Skeletal muscle tissue (tissue), 4 donors: Measurements from ENCODE around the gene AK5. TPM values are rescaled to one million over a fixed set of nuclear protein-coding genes. Genes with fewer than 3 reads are reported as not detected.

Experiments used
- H3K27ac ChIP-seq: one replicate; pipeline ENCODE4 v1.7.0; 2013; ENCODE audit warnings: mild to moderate bottlenecking, low read depth, low read length, inconsistent platforms
- H3K27me3 ChIP-seq, 3 donors: one replicate each; pipeline ENCODE4 v1.7.0; 2013; ENCODE audit warnings: low read length in 3 of 3; ENCODE audit not compliant: control insufficient read depth in 3 of 3, insufficient read depth in 3 of 3
- H3K36me3 ChIP-seq, 3 donors: one replicate each; pipeline ENCODE4 v1.7.0; 2013; ENCODE audit warnings: low read length in 3 of 3; ENCODE audit not compliant: control insufficient read depth in 3 of 3, insufficient read depth in 3 of 3
- H3K4me1 ChIP-seq, 3 donors: one replicate each; pipeline ENCODE4 v1.7.0; 2013; ENCODE audit warnings: low read length in 3 of 3, mild to moderate bottlenecking in 3 of 3; ENCODE audit not compliant: control insufficient read depth in 3 of 3, insufficient read depth in 3 of 3
- H3K4me3 ChIP-seq, 3 donors: one replicate each; pipeline ENCODE4 v1.7.0; 2013; ENCODE audit warnings: low read length in 3 of 3
- H3K9ac ChIP-seq, 3 donors: one replicate each; pipeline ENCODE4 v1.7.0; 2013; ENCODE audit warnings: low read length in 3 of 3, mild to moderate bottlenecking in 3 of 3, moderate library complexity in 2 of 3, low read depth in 1 of 3
- H3K9me3 ChIP-seq, 3 donors: one replicate each; pipeline ENCODE4 v1.7.0; 2013; ENCODE audit warnings: low read length in 3 of 3; ENCODE audit not compliant: control insufficient read depth in 3 of 3
- total RNA-seq: library from RNA; depleted of rRNA; stranded (reverse); fragments of >200 nt; gene quantifications from one replicate; pipeline ENCODE4 v1.2.3, GENCODE V29; 2014
- donor health status: Osteomylitis.

The AK5 gene
- total RNA-seq, 1 donor from 2014 or later: 11.5 TPM

DNA sequence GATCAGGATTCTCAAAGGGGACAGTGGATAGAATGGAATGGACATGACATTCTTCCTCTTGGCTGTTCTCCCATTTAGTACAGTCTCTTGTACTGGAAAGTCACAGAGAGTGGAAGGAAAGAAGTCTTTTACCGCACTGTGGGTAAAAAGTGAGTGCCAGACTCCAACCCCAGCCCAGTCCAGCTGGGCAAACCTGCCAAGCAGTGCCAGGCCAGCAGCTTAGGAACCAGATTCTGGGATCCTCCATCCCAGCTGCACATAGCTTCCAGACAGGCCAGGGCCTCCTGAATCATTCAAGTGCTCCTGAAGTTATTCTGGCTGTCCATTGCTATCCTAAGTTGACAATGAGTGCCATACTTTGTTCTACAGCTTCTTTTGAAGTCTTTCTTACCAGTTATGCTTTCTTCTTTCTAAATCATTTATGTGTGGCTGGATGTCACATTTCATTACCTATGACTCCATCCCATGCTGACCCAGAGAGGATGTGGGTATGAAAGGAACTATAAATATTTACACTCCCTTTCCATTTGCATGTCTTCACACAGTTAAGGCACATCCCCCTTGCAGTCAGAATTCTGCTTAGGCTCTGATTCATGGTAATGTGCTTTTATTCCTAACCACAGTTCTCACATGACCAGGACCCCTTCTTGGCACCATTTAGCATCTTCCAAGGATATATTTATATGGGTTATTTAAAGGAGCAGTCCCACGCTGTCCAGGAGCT, 88.9 kb downstream of the AK5 start:
- Histone ChIP-seq H3K9ac (no peak overlapping the region), H3K27me3 (no peaks in the 10 kb centered on the region), H3K36me3 (no peaks in the 10 kb centered on the region), H3K4me1 (no peaks in the 10 kb centered on the region), H3K4me3 (no peak overlapping the region), H3K27ac (no peak overlapping the region), H3K9me3 (no peaks in the 10 kb centered on the region)

DNA sequence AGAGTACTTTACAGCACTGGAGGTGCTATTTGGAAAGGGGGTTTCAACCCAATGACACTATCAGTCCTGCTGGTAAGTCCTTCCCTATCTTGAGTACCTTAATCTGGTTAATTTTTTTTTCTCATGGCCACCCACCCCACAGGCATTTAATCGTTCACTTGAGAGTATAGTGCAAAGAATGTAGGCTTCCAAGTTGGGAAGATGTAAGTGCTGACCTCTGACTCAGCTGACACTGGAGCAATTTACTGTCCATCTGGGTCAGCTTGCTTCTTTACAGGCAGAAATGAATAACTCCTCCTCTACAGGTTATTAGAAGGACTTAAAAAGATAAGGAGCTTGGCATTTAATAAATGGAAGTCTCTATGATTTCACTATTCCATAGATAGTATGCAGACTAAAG, 89.6 kb downstream of the AK5 start:
- Histone ChIP-seq H3K4me1 (no peaks in the 10 kb centered on the region), H3K27ac (no peak overlapping the region), H3K4me3 (no peak overlapping the region), H3K9me3 (no peaks in the 10 kb centered on the region), H3K27me3 (no peaks in the 10 kb centered on the region), H3K36me3 (no peaks in the 10 kb centered on the region), H3K9ac (no peak overlapping the region)

DNA sequence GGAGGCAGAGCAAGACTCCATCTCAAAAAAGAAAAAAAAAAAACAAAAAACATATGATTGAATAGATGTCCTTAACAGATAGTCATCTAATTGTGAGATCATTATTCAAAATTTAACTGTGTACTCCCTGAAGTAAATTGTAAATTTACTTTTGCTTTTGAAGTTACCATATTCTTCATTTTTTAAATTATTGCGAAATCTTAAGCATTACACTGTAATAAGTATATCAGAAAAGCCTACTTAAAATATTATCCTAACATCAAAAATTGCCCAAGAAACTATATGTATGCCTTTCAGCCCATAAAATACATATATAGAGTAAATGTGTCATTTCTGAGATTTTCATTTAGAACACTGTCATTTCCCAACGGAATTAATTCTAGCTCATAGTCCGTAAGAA, 91.9 kb downstream of the AK5 start:
- Histone ChIP-seq H3K9ac (no peak overlapping the region), H3K4me3 (no peak overlapping the region), H3K36me3 (no peaks in the 10 kb centered on the region), H3K9me3 (no peaks in the 10 kb centered on the region), H3K27ac (no peak overlapping the region), H3K27me3 (no peaks in the 10 kb centered on the region), H3K4me1 (no peaks in the 10 kb centered on the region)

DNA sequence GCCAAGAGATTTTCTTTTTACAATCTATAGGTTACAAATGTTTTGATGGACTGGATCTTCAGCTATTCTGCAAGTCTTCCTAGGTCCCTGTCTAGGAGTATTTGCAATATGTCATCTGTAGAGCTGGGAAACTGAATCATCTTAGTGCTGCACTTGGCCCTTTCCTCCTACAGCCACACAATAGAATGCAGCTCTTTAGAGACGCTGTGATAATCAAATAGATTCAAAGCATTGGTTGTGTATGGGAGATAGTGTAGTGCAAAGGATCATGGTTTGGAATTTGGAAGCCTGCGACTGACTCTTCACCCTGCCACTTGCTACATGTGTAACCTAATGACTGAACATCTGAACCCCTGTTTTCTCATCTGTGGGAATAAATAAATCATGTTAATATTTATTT, 93.7 kb downstream of the AK5 start:
- no peak overlapping the region for H3K4me3 ChIP-seq
- H3K9ac ChIP-seq: no peak overlapping the region
- no peaks in the 10 kb centered on the region for H3K36me3 ChIP-seq
- no peaks in the 10 kb centered on the region for H3K9me3 ChIP-seq
- H3K4me1 ChIP-seq: no peaks in the 10 kb centered on the region
- no peak overlapping the region for H3K27ac ChIP-seq
- H3K27me3 ChIP-seq: no peaks in the 10 kb centered on the region

DNA sequence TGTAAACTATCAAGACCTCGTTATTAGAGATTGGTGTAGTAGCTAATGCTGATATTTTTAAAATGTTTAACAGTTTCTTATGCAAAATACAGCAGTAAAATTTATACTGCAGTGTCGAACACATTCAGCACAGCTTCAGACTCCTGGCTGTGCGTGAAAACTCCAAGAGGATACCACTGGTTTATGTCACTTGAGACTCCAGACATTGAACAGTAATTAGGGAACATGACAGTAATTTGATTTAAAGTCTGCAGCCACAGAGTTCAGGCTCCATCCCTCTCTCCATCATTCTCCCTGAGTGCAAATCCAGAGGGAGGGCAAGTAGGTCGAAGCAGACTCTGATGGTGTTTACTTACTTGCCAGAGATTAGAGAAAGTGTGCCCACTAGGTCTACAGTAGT, 94.2 kb downstream of the AK5 start:
- Histone ChIP-seq H3K27ac (no peak overlapping the region), H3K9ac (no peak overlapping the region), H3K36me3 (no peaks in the 10 kb centered on the region), H3K4me1 (no peaks in the 10 kb centered on the region), H3K4me3 (no peak overlapping the region), H3K9me3 (no peaks in the 10 kb centered on the region), H3K27me3 (no peaks in the 10 kb centered on the region)

DNA sequence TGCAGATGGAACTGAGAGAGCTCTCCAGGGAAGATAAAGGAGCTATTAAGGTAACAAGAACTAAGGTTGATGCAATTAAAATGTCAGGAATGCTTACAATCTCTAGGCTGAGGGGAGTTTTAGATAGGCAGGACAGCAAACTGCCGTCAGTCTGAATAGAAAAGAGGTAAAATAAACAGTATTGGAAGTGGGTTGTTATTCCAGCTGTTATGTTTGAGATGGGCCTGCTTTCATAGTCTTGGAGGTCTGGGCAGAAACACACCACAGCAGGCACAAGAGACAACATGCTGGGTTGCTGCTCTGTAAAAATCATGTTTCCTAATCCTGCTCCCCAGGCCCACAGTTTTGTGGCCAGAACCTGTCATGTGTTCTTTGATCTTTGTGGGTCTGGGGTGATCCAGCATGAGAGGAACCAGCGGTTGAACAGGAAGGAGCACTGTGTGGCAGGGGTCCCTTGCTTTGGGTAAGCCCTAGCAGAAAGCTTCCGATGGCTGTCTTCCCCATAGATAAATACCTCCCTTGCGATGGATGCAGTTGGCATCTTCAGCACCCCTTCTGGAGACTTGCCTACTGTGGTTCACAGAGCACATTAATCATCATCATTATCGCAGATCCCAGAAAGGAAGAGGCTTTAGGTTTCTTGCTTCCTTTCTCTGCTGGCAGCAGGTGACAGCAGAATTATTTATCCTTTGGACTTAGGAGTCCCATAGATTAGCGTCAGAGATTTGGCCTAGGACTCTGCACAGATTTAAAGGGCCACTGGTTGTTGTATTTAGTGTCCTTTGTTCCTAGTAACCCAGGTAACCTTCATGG, 97.1 kb downstream of the AK5 start:
- no peak overlapping the region for H3K4me3 ChIP-seq
- no peaks in the 10 kb centered on the region for H3K27me3 ChIP-seq
- no peaks in the 10 kb centered on the region for H3K36me3 ChIP-seq
- no peaks in the 10 kb centered on the region for H3K4me1 ChIP-seq
- no peak overlapping the region for H3K9ac ChIP-seq
- no peak overlapping the region for H3K27ac ChIP-seq
- no peaks in the 10 kb centered on the region for H3K9me3 ChIP-seq

DNA sequence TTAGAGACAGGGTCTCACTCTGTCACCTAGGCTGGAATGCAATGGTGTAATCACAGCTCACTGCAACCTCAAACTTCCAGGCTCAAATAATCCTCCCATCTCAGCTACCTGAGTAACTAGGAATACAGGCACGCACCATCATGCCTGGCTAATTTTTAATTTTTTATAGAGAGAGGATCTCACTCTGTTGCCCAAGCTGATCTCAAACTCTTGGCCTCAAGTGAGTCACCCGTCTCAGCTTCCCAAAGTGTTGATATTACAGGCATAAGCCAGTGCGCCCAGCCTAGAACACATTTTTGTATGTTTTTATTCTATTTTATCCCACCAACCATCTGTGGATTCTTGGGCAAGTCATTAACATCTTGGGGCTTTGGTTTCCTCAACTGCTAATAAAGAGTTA, 100.5 kb downstream of the AK5 start:
- Histone ChIP-seq H3K27me3 (no peaks in the 10 kb centered on the region), H3K27ac (no peak overlapping the region), H3K36me3 (no peaks in the 10 kb centered on the region), H3K9me3 (no peaks in the 10 kb centered on the region), H3K4me1 (no peaks in the 10 kb centered on the region), H3K4me3 (no peak overlapping the region), H3K9ac (no peak overlapping the region)

DNA sequence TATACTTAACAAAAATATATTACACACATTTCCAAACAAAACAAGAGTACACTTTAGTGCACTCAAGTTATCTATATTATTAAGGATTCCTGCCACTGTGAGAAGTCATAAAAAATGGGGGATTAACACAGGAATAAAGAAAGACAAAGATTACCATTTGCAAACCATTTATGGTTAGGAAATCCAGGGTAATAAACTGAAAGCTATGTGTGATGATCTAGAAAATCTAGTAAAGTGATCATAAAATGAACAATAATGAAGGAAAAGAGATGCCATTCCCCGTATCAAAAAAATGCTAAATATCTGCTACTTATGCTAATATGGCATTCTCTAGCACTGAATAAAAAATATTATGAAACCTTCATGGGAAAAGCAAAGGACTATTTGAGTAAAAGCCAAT, 101.4 kb downstream of the AK5 start:
- Histone ChIP-seq H3K36me3 (no peaks in the 10 kb centered on the region), H3K9ac (no peak overlapping the region), H3K9me3 (no peaks in the 10 kb centered on the region), H3K27ac (no peak overlapping the region), H3K4me3 (no peak overlapping the region), H3K4me1 (no peaks in the 10 kb centered on the region), H3K27me3 (no peaks in the 10 kb centered on the region)

DNA sequence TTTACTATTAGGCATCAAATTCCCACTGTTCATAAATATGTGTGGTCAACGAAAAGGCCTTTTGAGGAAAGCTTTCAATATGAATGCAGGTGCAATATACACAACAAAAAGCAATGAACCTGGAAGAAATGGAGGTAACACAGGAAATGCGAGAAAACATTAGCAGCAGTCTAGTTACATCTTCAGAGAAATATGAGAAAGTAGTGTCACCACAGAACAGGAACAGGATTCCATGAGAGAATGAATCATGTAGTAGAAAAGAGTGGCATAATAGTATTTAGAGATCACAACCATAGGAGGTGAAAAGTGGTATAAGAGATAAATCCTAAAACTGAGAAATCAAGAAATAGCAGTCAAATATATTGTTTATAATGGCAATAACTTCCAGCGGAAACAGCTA, 103.7 kb downstream of the AK5 start:
- Histone ChIP-seq H3K9me3 (no peaks in the 10 kb centered on the region), H3K36me3 (no peaks in the 10 kb centered on the region), H3K4me3 (no peak overlapping the region), H3K9ac (no peak overlapping the region), H3K4me1 (no peaks in the 10 kb centered on the region), H3K27ac (no peak overlapping the region), H3K27me3 (no peaks in the 10 kb centered on the region)

DNA sequence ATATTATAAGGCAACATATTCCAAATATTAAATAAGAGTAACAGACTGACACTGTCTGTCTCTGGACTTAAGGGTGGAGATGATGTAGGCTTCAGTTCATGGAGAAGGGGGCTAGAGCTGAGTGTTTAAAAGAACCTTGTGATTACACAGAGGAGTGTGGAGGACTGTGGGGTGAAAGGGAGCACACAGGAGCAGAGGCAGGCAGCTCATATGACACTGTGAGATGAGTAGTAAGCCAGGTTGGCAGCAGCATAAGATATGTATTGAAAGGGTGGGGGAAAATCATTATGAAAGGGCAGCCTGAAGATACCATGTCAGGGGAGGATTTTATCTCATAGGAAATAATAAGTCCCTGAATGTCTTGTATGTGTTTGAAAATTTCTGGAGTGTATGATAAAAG, 104.5 kb downstream of the AK5 start:
- no peaks in the 10 kb centered on the region for H3K27me3 ChIP-seq
- no peak overlapping the region for H3K4me3 ChIP-seq
- no peak overlapping the region for H3K27ac ChIP-seq
- no peak overlapping the region for H3K9ac ChIP-seq
- no peaks in the 10 kb centered on the region for H3K4me1 ChIP-seq
- no peaks in the 10 kb centered on the region for H3K36me3 ChIP-seq
- H3K9me3 ChIP-seq: no peaks in the 10 kb centered on the region
